Activated T-helper 2 cell treated with anti-CD3 and anti-CD28 coated beads, Interferon-gamma antibody, Interleukin-2, Interleukin-4, amounts not matched to agents 10 μg/mL and 5 μg/mL and 100 μg/mL, durations not matched to agents 14 hours and 24 hours and 36 hours (primary cell): ENCODE results near the gene NGLY1. TPM values are rescaled to one million over a fixed set of nuclear protein-coding genes. Genes with fewer than 3 reads are reported as not detected.

Experiments used
- DNase-seq: peaks from one replicate; pipeline ENCODE4 v3.0.0; 2021; ENCODE audit warnings: low spot score
- H3K27ac Mint-ChIP-seq: one replicate; pipeline ENCODE4 v1.8.0; 2021; ENCODE audit warnings: mixed read lengths
- H3K27me3 Mint-ChIP-seq: one replicate; pipeline ENCODE4 v1.8.0; 2021; ENCODE audit warnings: low read depth, mixed read lengths
- H3K36me3 Mint-ChIP-seq: one replicate; pipeline ENCODE4 v1.8.0; 2021; ENCODE audit warnings: low read depth, mixed read lengths
- H3K4me1 Mint-ChIP-seq: one replicate; pipeline ENCODE4 v1.8.0; 2021; ENCODE audit warnings: low read depth, mixed read lengths
- H3K4me3 Mint-ChIP-seq: one replicate; pipeline ENCODE4 v1.8.0; 2021; ENCODE audit warnings: low read depth, mild to moderate bottlenecking, moderate library complexity, mixed read lengths
- H3K9me3 Mint-ChIP-seq: one replicate; pipeline ENCODE4 v1.8.0; 2021; ENCODE audit warnings: mixed read lengths
- intact Hi-C: fragments of 100-400 bp; cut with micrococcal nuclease; formaldehyde crosslinking; loops from one replicate; pipeline ENCODE4 v1.15.1; 2023
- total RNA-seq: library from RNA; stranded (reverse); gene quantifications from 2 replicates; pipeline ENCODE4 v1.2.3, GENCODE V29; 2022

Gene NGLY1
- total RNA-seq, 1 donor from 2014 or later = 71.6 TPM

GRCh38 chr3:25724948-25725645 is 58.1 kb downstream of the NGLY1 start:
- Mint-ChIP-seq H3K27me3 (no peaks in the 10 kb centered on the region), H3K4me1 (no peaks in the 10 kb centered on the region), H3K27ac (no peak overlapping the region), H3K9me3 (no peaks in the 10 kb centered on the region), H3K36me3 (peaks cover 55% of the 10 kb centered on the region), H3K4me3 (no peak overlapping the region)
- no peak for DNase-seq
- intact Hi-C loops = loop anchor here (5.0 kb wide), 1 partner anchor 63 kb away; the partner anchor contains the start of gene TOP2B

- intact Hi-C loops = no loop called here
- Mint-ChIP-seq H3K9me3 (no peaks in the 10 kb centered on the region), H3K27ac (no peak overlapping the region), H3K27me3 (no peaks in the 10 kb centered on the region), H3K4me1 (no peaks in the 10 kb centered on the region), H3K4me3 (no peak overlapping the region), H3K36me3 (peaks cover 48% of the 10 kb centered on the region)
- DNase-seq = no peak
Measured at GRCh38 chr3:25723802-25724201, 59.4 kb downstream of the NGLY1 start.

- Mint-ChIP-seq H3K27ac (no peak overlapping the region), H3K27me3 (no peaks in the 10 kb centered on the region), H3K4me3 (no peak overlapping the region), H3K36me3 (peaks cover 25% of the 10 kb centered on the region), H3K9me3 (no peaks in the 10 kb centered on the region), H3K4me1 (no peaks in the 10 kb centered on the region)
- intact Hi-C loops = no loop called here
- no peak for DNase-seq
Measured at GRCh38 chr3:25719321-25719720, 63.9 kb downstream of the NGLY1 start.

GRCh38 chr3:25713341-25713985 is 69.8 kb downstream of the NGLY1 start:
- no peak overlapping the region for H3K27ac Mint-ChIP-seq
- H3K27me3 Mint-ChIP-seq = peaks cover 14% of the 10 kb centered on the region
- H3K36me3 Mint-ChIP-seq = peaks cover 10% of the 10 kb centered on the region
- no peaks in the 10 kb centered on the region for H3K9me3 Mint-ChIP-seq
- no peak overlapping the region for H3K4me3 Mint-ChIP-seq
- intact Hi-C loops = no loop called here
- H3K4me1 Mint-ChIP-seq = no peaks in the 10 kb centered on the region
- no peak for DNase-seq

- Mint-ChIP-seq H3K36me3 (no peaks in the 10 kb centered on the region), H3K4me1 (no peaks in the 10 kb centered on the region)
- intact Hi-C loops = no loop called here
Measured at GRCh38 chr3:25711090-25711489, 72.2 kb downstream of the NGLY1 start.

GRCh38 chr3:25708036-25708435 is 75.2 kb downstream of the NGLY1 start:
- Mint-ChIP-seq H3K4me1 (no peaks in the 10 kb centered on the region), H3K9me3 (no peaks in the 10 kb centered on the region), H3K36me3 (no peaks in the 10 kb centered on the region), H3K27ac (no peak overlapping the region), H3K4me3 (no peak overlapping the region), H3K27me3 (peaks cover 26% of the 10 kb centered on the region)
- DNase-seq = no peak
- intact Hi-C loops = no loop called here

More at GRCh38 chr3:25711090-25711489, 72.2 kb downstream of the NGLY1 start:
- no peak for DNase-seq
- Mint-ChIP-seq H3K9me3 (no peaks in the 10 kb centered on the region), H3K27me3 (peaks cover 23% of the 10 kb centered on the region), H3K4me3 (no peak overlapping the region), H3K27ac (no peak overlapping the region)

- Mint-ChIP-seq H3K36me3 (no peaks in the 10 kb centered on the region), H3K27me3 (peaks cover 31% of the 10 kb centered on the region), H3K27ac (no peak overlapping the region), H3K4me1 (no peaks in the 10 kb centered on the region), H3K4me3 (no peak overlapping the region), H3K9me3 (no peaks in the 10 kb centered on the region)
- DNase-seq = no peak
- intact Hi-C loops = no loop called here
Measured at GRCh38 chr3:25707268-25707926, 75.8 kb downstream of the NGLY1 start.

GRCh38 chr3:25706213-25706612 is 77.0 kb downstream of the NGLY1 start:
- Mint-ChIP-seq H3K4me3 (no peak overlapping the region), H3K27me3 (peaks cover 37% of the 10 kb centered on the region), H3K27ac (no peak overlapping the region), H3K4me1 (no peaks in the 10 kb centered on the region), H3K9me3 (no peaks in the 10 kb centered on the region), H3K36me3 (no peaks in the 10 kb centered on the region)
- intact Hi-C loops = no loop called here
- DNase-seq = no peak

GRCh38 chr3:25697553-25697952 is 85.7 kb downstream of the NGLY1 start:
- H3K36me3 Mint-ChIP-seq = no peaks in the 10 kb centered on the region
- intact Hi-C loops = no loop called here
- H3K9me3 Mint-ChIP-seq = no peaks in the 10 kb centered on the region
- no peak for DNase-seq
- no peak overlapping the region for H3K27ac Mint-ChIP-seq
- no peaks in the 10 kb centered on the region for H3K4me1 Mint-ChIP-seq
- H3K4me3 Mint-ChIP-seq = no peak overlapping the region
- H3K27me3 Mint-ChIP-seq = peaks cover 6% of the 10 kb centered on the region

- peaks cover 11% of the 10 kb centered on the region for H3K27me3 Mint-ChIP-seq
- H3K27ac Mint-ChIP-seq = no peak overlapping the region
Measured at GRCh38 chr3:25695731-25696420, 87.4 kb downstream of the NGLY1 start.

GRCh38 chr3:25693238-25693637 is 90.0 kb downstream of the NGLY1 start:
- intact Hi-C loops = no loop called here
- H3K27ac Mint-ChIP-seq = no peak overlapping the region
- peaks cover 24% of the 10 kb centered on the region for H3K27me3 Mint-ChIP-seq
- no peak overlapping the region for H3K4me3 Mint-ChIP-seq
- no peaks in the 10 kb centered on the region for H3K9me3 Mint-ChIP-seq
- H3K36me3 Mint-ChIP-seq = no peaks in the 10 kb centered on the region
- no peak for DNase-seq
- H3K4me1 Mint-ChIP-seq = no peaks in the 10 kb centered on the region

More at GRCh38 chr3:25695731-25696420, 87.4 kb downstream of the NGLY1 start:
- no peaks in the 10 kb centered on the region for H3K36me3 Mint-ChIP-seq
- H3K4me3 Mint-ChIP-seq = no peak overlapping the region
- H3K9me3 Mint-ChIP-seq = no peaks in the 10 kb centered on the region
- H3K4me1 Mint-ChIP-seq = no peaks in the 10 kb centered on the region
- intact Hi-C loops = no loop called here
- DNase-seq = no peak

GRCh38 chr3:25692341-25692740 is 90.9 kb downstream of the NGLY1 start:
- H3K27ac Mint-ChIP-seq = no peak overlapping the region
- intact Hi-C loops = no loop called here
- no peak overlapping the region for H3K4me3 Mint-ChIP-seq

More at GRCh38 chr3:25692341-25692740, 90.9 kb downstream of the NGLY1 start:
- H3K36me3 Mint-ChIP-seq = no peaks in the 10 kb centered on the region
- no peak for DNase-seq
- no peaks in the 10 kb centered on the region for H3K4me1 Mint-ChIP-seq
- H3K9me3 Mint-ChIP-seq = no peaks in the 10 kb centered on the region
- H3K27me3 Mint-ChIP-seq = peaks cover 29% of the 10 kb centered on the region
